Head of caudate nucleus (tissue), 42 donors: Measurements from ENCODE around the gene SLC27A1.

Experiments
- DNase-seq, 42 donors: peaks; one replicate each; pipeline versions ENCODE4 v3.0.0 to v3.0.0-alpha.2; 2020 to 2021; ENCODE audit warnings: mixed read lengths in 7 of 42
- intact Hi-C: fragments of 100-400 bp; cut with DNase I; formaldehyde crosslinking; loops from one replicate; pipeline ENCODE4 v1.15.0; 2022

Gene SLC27A1

DNA sequence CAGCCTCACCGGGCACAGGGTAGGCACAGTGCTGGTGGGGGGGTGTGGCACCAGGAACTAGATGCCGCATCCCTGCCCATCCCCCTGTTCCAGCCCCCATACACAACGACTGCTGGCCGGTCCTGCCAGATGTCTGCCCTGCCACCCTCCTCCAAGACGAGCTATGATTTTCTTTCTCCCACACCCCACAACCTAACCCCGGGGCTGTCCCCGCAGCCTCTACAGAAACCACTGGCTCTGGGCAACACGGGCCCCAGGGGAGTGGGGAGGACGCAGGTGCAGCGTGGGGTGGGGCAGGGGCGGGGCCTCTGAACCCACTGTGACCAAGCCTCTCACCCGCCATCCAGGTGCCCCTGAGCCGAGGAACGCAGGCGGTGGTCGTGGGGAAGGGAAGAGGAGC lies 56.6 kb downstream of the SLC27A1 start:
- peak in 1 of 42 donors; percentile 14 for DNase-seq
- intact Hi-C loops, result no loop called here

DNA sequence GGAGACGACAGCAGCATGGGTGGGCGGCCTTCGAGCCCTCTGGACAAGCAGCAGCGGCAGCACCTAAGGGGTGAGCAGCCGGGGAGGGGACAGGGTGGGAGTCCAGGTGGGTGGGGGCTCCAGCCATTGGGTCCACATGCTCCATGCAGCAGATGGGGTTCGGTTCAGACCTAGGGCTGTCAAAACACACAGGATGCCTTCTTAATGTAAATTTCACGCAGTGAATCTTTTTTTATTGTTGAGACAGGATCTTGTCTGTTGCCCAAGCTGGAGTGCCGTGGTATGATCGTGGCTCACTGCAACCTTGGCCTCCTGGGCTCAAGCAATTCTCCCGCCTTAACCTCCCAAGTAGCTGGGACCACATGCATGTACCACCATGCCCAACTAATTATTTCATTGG lies 57.0 kb downstream of the SLC27A1 start:
- intact Hi-C loops, result no loop called here
- DNase-seq, result no peak

- intact Hi-C loops, result no loop called here
- DNase-seq, result no peak
Measured at GRCh38 chr19:17528610-17529009, 58.3 kb downstream of the SLC27A1 start.

DNA sequence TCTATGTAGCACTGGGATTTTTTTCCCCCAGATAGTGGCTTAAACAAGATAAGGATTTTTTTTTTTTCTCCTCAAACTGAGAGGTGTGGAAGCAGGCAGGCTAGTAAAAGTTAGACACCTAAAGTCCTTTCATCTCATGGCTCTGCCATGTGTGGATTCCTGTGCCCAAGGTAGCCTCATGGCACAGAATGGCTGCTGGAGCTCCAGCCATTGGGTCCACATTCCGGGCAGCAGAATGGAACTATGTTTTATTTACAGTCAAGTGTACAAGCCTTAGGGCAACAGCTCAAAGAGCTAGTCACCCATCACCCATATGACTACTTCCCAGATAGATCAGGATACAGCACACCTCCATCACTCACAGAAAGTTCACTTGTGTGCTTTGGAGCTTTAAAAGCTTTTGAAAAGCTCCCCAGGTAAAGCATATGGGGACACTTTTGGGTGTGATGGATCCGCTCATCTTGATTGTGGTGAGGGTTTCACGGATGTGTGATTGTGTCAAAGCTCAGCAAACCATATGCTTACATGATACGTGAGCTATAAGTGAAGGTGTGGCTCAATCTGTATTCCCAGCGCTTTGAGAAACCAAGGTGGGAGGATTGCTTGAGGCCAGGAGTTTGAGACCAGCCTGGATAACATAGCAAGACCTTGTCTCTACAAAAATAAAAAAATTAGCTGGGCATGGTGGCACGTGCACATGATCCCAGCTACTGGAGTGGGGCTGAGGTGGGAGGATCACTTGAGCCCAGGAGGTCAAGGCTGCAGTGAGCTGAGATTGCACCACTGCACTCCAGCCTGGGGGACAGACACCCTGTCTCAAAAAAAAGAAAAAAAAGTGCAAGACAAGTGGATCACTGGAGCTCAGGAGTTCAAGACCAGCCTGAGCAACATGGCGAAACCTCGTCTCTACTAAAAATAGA lies 59.2 kb downstream of the SLC27A1 start:
- intact Hi-C loops, result no loop called here
- DNase-seq, result no peak

DNA sequence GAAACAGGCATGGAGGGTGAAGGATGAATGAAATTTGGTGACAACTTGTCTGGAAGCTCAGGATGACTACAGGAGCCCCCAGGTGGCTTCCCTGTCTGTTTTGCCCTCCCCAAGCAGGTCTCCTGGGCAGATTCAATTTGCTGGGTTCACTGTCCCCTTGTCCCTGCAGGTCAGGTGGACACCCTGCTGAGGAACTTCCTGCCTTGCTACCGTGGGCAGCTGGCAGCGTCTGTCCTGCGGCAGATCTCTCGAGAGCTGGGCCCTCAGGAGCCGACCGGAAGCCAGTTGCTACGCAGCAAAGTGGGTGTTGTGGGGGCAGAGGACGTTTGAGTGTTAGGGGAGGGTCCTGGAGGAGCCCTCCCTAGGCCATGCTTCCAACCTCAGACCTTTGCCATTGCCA lies 60.3 kb downstream of the SLC27A1 start:
- DNase-seq, result no peak
- intact Hi-C loops, result no loop called here

- intact Hi-C loops, result no loop called here
- no peak for DNase-seq
Measured at GRCh38 chr19:17532116-17532515, 61.8 kb downstream of the SLC27A1 start.

DNA sequence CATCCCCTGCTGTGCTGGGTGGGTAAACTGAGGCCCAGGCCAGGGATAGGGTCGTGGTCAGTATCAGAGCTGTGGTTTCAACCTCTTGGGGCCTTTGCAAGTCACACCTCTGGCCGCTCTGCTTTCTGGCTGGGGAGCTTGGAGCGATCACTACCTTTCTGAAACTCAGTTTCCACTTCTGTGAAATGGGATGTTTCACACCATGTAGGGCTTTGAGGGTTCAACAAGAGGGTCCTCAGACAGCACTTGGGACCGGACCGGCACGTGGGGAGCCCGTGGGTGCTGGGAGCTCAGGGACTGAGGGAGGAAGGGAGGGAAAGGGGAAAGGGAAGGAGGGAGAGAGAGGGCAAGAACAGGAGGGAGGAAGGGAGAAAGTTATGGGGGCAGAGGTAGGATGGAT lies 62.2 kb downstream of the SLC27A1 start:
- no peak for DNase-seq
- intact Hi-C loops, result no loop called here

DNA sequence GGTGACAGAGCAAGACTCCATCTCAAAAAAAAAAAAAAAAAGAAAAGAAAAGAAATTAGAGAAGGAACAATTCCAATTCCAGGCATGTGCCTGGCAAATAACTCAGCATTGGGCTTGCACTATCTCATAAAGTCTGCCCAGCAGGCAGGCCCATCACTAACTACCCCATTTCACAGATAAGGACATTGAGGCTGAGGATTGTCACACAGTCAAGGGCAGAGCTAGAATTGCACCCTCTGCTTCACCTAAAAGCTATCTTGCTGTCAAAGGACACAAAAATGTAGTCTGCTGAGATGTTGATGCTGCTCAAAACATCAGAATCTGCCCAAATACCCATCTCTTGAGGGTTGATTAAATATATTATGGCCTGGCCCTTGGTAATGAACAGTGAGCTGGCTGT lies 64.4 kb downstream of the SLC27A1 start:
- DNase-seq, result no peak
- intact Hi-C loops, result no loop called here

- DNase-seq, result no peak
- intact Hi-C loops, result no loop called here
Measured at GRCh38 chr19:17536955-17537354, 66.6 kb downstream of the SLC27A1 start.

- DNase-seq, result no peak
- intact Hi-C loops, result no loop called here
Measured at GRCh38 chr19:17538684-17539237, 68.4 kb downstream of the SLC27A1 start.

- DNase-seq, result peak; percentile 70 to 93 (median 84)
- intact Hi-C loops, result no loop called here
Measured at GRCh38 chr19:17539238-17540117, 69.2 kb downstream of the SLC27A1 start.

DNA sequence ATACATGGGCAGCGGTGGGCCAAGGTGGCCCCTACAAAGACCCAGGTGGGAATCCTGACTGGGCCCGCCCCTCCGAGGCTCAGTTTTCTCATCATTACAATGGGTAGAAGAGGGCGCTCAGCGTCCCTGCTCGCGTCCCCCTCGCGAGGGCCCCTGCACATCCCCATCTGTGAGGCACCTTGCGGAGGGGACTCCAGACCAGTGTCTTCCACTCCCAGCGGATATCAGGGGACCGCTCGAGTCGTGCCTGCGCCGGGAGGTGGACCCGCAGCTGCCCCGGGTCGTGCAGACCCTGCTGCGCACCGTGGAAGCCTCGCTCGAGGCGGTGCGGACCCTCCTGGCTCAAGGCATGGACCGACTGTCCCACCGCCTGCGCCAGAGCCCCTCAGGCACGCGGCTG lies 69.8 kb downstream of the SLC27A1 start:
- intact Hi-C loops, result no loop called here
- DNase-seq, result no peak

- no peak for DNase-seq
- intact Hi-C loops, result no loop called here
Measured at GRCh38 chr19:17541184-17541759, 70.9 kb downstream of the SLC27A1 start.

DNA sequence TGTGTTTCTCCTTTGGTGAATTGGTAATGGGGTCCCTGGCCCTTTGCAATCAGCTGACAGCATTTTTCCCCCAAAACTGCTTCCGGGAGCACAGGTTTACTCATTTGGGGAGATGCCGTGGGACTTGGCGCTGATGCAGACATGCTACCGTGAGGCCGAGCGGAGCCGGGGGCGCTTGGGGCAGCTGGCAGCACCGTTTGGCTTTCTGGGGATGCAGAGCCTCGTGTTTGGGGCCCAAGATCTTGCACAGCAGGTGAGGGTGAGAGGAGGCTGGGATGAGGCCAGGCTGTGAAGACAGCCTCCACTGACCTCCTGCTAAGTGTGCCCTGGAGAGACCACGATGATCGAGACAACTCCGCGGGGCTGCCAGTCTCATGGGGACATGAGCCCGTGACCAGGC lies 71.7 kb downstream of the SLC27A1 start:
- DNase-seq, result no peak
- intact Hi-C loops, result no loop called here

DNA sequence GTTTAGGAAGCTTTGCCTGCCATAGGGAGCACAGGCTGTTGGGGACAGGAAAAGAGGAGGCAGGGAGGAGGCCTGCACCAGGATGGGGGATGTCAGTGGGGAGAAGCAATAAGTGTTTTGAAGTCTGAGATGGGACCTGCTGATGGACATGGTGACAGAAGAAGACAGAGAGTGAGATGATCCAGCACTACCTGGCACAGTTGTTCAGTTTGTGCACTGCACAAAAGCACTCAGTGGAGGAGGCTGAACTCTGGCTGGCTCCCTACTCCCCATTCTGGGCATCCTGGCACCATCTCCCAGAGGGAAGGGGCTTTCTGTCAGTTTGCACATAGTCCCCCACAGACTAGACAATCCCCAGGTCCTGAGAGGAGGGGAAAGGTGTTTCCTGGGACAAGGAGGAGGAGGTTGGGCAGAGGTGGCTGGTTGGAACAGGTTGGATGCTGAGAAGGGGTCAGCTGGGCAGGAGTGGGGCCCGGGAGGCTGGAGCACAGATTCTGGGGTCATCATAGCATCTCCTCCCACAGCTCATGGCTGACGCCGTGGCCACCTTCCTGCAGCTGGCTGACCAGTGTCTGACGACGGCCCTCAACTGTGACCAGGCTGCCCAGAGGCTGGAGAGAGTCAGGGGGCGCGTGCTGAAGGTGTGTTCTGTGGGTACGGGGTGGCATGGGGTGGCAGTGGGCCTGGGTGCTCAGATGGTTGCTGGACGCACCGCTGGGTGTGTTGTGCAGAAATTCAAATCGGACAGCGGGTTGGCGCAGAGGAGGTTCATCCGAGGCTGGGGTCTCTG lies 72.7 kb downstream of the SLC27A1 start:
- no peak for DNase-seq
- intact Hi-C loops, result no loop called here

DNA sequence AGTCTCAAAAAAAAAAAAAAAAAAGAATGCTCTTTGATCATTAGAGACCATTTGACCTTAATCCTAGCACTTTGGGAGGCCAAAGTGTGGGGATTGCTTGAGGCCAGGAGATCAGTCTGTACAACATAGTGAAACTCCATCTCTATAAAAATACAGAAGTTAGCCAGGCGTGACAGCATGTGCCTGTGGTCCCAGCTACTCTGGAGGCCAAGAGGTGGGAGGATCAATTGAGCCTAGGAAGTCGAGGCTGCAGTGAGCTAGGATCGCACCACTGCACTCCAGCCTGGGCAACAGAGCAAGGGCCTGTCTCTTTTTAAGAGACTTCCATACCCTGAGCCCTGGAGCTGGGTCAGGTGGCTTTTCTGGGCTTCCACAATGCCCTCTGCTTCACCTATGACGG lies 73.7 kb downstream of the SLC27A1 start:
- no peak for DNase-seq

DNA sequence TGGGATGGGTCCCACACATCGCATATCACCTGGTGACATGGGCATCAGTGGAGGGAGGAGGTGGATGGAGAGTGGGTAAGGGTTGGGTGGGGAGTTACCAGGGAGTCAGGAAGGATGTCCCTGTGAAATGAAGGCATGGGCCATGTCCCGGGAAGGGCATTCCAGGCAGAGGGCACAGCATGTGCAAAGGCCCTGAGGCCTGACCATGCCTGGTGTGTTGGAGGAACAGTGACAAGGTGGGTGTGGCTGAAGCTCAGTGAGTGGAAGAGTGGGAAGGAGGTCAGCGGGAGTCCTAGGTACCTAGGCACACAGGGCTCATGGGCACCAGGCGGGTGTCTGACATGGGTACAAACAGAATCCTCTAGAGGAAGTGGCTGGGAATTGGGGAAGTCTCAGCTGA lies 74.1 kb downstream of the SLC27A1 start:
- no peak for DNase-seq
- intact Hi-C loops, result no loop called here

More for the DNA sequence above, 73.7 kb downstream of the SLC27A1 start:
- intact Hi-C loops, result no loop called here

GRCh38 chr19:17548145-17548544 lies 77.8 kb downstream of the SLC27A1 start:
- intact Hi-C loops, result no loop called here
- DNase-seq, result no peak
